GM21390 (cell line): Measurements from ENCODE around the gene SMIM15.
"Not testable (repeated sequence)": the region's sequence is repeated elsewhere in the genome, so short reads cannot be mapped to it uniquely, and the experiment has no call there.

Experiments used
- ATAC-seq: cut with Tn5 transposase; IDR thresholded peaks from one replicate; pipeline ENCODE4 v1.9.1; 2021; ENCODE audit not compliant: unreplicated experiment

Gene SMIM15

GRCh38 chr5:61162010-61162831 lies at the start of gene SMIM15:
SMIM15 (minus strand) TSS chr5:61162468; CDS start chr5:61160171, 2,297 bp downstream.
- ATAC-seq, result peak; percentile 95

- ATAC-seq, result no peak
Measured at GRCh38 chr5:61207884-61208283, 45.6 kb upstream of the SMIM15 start.

- ATAC-seq, result no peak
Measured at GRCh38 chr5:61205013-61205412, 42.7 kb upstream of the SMIM15 start.

GRCh38 chr5:61202213-61202612 lies 39.9 kb upstream of the SMIM15 start:
- ATAC-seq, result no peak

GRCh38 chr5:61200582-61201155 lies 38.4 kb upstream of the SMIM15 start:
- ATAC-seq, result no peak

- no peak for ATAC-seq
Measured at GRCh38 chr5:61198606-61199005, 36.3 kb upstream of the SMIM15 start.

- ATAC-seq, result not testable (repeated sequence)
Measured at GRCh38 chr5:61187826-61188225, 25.6 kb upstream of the SMIM15 start.

GRCh38 chr5:61187352-61187751 lies 25.1 kb upstream of the SMIM15 start:
- not testable (repeated sequence) for ATAC-seq

- no peak for ATAC-seq
Measured at GRCh38 chr5:61186634-61187033, 24.4 kb upstream of the SMIM15 start.

GRCh38 chr5:61184708-61185107 lies 22.4 kb upstream of the SMIM15 start:
- ATAC-seq, result no peak

- ATAC-seq, result no peak
Measured at GRCh38 chr5:61183538-61183937, 21.3 kb upstream of the SMIM15 start.

GRCh38 chr5:61182449-61182848 lies 20.2 kb upstream of the SMIM15 start:
- ATAC-seq, result no peak

- ATAC-seq, result no peak
Measured at GRCh38 chr5:61180886-61181285, 18.6 kb upstream of the SMIM15 start.

- ATAC-seq, result no peak
Measured at GRCh38 chr5:61178702-61179101, 16.4 kb upstream of the SMIM15 start.

GRCh38 chr5:61177716-61178115 lies 15.4 kb upstream of the SMIM15 start:
- peak; percentile 84 for ATAC-seq

GRCh38 chr5:61177070-61177469 lies 14.8 kb upstream of the SMIM15 start:
- no peak for ATAC-seq

GRCh38 chr5:61176631-61177030 lies 14.4 kb upstream of the SMIM15 start:
- ATAC-seq, result no peak

GRCh38 chr5:61171479-61171878 lies 9.2 kb upstream of the SMIM15 start:
- no peak for ATAC-seq

GRCh38 chr5:61168951-61169350 lies 6.7 kb upstream of the SMIM15 start:
- ATAC-seq, result no peak

GRCh38 chr5:61167382-61167781 lies 5.1 kb upstream of the SMIM15 start:
- no peak for ATAC-seq

GRCh38 chr5:61163905-61164304 lies 1.6 kb upstream of the SMIM15 start:
- ATAC-seq, result no peak

GRCh38 chr5:61162832-61163567 lies 732 bp upstream of the SMIM15 start:
- no peak for ATAC-seq
